Measurements from ENCODE around the gene ATRN.
"Not testable (repeated sequence)": the region's sequence is repeated elsewhere in the genome, so short reads cannot be mapped to it uniquely, and the experiment has no call there.

The ATRN gene

GRCh38 chr20:3521852-3522740 lies 51.3 kb downstream of the ATRN start:
- no peak for DNase-seq

DNA sequence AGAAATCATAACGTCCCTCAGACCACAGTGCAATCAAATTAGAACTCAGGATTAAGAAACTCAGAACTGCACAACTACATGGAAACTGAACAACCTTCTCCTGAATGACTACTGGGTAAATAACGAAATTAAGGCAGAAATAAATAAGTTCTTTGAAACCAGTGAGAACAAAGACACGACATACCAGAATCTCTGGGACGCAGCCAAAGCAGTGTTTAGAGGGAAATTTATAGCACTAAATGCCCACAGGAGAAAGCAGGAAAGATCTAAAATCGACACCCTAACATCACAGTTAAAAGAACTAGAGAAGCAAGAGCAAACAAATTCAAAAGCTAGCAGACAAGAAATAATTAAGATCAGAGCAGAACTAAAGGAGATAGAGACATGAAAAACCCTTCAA lies 53.9 kb downstream of the ATRN start:
- DNase-seq, result not testable (repeated sequence)

GRCh38 chr20:3532089-3532615 lies 61.3 kb downstream of the ATRN start:
- no peak for DNase-seq

DNA sequence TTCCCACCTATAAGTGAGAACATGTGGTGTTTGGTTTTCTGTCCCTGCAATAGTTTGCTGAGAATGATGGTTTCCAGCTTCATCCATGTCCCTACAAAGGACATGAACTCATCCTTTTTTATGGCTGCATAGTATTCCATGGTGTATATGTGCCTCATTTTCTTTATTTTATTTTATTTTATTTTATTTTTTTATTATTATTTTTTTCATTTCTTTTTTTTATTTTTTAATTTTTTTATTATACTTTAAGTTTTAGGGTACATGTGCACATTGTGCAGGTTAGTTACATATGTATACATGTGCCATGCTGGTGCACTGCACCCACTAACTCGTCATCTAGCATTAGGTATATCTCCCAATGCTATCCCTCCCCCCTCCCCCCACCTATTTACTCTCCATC lies 66.9 kb downstream of the ATRN start:
- not testable (repeated sequence) for DNase-seq

- DNase-seq, result no peak
Measured at GRCh38 chr20:3539311-3540107, 68.7 kb downstream of the ATRN start.

GRCh38 chr20:3541887-3542721 lies 71.3 kb downstream of the ATRN start:
- DNase-seq, result no peak

DNA sequence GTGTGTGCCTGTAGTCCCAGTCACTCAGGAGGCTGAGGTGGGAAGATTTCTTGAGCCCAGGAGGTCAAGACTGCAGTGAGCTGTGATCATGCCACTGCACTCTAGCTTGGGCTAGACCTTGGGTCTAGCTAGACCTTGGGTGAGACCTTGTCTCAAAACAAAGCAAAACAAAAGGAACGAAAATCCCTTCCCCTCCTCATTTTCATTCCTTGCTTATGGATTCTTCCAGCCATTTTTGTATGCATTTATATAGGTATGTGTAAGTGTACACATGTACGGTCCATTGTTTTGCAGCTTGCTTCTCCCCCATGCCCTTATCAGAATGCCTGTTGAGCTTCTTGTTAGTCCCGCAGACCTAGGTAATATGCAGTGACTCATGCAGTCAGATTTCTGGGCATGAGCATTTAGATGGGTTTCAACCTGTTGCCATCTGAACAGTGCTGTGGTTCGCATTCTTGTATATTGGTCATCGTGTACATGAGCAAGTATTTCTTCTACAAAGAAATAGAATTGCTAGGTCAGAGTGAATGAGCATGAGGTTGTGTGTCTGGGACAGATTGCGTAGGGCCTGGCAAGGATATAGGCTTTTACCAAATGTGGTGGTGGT lies 73.2 kb downstream of the ATRN start:
- DNase-seq, result no peak

- DNase-seq, result no peak
Measured at GRCh38 chr20:3545401-3545925, 74.6 kb downstream of the ATRN start.

DNA sequence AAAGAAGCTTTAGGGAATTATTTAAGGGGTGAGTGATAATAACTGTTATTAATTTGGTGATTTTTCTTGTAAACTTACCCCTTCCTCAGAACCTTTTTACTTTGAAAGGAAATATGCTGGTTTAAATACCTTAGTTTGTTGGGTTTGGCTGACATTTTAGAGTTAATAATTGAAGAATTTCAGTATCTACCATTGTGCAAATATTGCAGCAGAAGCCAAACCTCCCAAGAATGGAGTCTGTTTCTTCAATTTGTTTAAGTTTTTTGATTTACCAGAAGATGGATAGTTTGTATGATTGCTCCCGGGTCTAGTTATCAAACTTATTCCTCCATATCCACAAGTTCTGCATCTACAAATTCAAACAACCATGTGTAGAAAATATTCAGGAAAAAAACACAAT lies 77.1 kb downstream of the ATRN start:
- no peak for DNase-seq

GRCh38 chr20:3550837-3551236 lies 80.0 kb downstream of the ATRN start:
- DNase-seq, result no peak

GRCh38 chr20:3551681-3552434 lies 81.0 kb downstream of the ATRN start:
- no peak for DNase-seq

DNA sequence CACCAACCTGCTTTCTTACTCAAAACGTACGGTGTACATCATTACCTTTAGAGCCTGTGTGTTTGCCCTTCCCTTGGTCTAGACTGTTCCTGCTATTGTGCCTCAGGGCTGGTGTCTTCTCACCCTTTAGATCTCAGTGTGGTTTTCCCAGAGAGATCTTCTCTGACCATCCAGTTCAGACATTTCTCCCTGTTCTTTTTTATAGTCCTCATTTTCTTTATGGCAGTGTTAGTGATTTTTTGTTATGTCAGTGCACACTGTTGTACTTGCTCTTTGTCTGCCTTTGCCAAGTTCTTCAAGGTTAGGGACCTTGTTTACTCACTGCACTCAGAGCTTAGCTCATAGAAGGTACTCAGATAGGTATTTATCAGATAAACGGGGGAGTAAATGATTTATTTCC lies 82.8 kb downstream of the ATRN start:
- peak; percentile 24 for DNase-seq

GRCh38 chr20:3557237-3557785 lies 86.5 kb downstream of the ATRN start:
- DNase-seq, result no peak

DNA sequence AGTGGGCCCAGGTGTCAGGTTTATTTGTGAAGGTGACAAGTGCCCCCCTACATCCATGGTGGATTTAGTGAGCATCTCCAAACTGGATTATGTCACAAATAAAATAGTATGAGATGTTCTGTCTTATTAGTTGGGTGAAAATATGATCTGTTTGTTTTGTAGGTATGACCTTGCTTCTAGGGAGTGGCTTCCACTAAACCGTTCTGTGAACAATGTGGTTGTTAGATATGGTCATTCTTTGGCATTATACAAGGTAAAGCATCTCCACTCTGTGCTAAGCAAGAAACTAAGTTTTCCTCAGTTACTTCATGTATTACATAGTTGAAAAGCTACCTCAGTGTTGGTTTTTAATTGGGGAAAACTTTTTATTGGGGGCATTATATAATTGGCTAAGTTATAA lies 88.4 kb downstream of the ATRN start:
- no peak for DNase-seq

DNA sequence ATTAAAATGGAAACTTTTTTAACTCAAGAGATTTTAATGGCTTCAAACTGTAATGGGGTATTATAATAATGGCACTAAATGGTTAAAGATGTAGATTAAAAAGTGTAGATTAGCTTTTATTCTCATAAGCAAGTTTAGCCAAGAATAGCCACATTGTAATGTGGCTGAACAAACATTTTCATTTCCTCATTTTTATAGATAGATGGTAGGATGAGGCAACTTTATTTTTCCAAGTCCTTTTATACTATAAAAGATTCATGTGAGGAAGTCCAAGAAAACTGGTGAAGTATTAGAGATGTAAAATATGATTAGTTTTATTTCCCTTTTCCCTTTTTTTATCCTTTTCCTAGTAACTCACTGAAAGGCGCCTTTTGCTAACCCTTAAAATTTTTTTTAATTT lies 88.8 kb downstream of the ATRN start:
- no peak for DNase-seq

DNA sequence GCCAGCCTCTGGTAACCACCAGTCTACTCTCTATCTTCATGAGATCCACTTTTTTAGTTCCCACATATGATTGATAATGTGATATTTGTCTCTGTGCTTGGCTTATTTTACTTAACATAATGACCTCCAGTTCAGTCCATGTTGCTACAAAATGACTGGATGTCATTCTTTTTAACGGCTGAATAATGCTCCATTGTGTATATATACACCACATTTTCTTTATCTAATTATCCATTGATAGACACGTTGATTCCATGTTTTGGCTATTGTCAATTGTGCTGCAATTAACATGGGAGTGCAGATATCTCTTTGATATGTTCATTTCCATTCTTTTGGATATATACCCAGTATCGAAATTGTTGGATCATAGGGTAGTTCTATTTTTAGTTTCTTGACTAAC lies 89.3 kb downstream of the ATRN start:
- no peak for DNase-seq

- no peak for DNase-seq
Measured at GRCh38 chr20:3560578-3560977, 89.8 kb downstream of the ATRN start.

DNA sequence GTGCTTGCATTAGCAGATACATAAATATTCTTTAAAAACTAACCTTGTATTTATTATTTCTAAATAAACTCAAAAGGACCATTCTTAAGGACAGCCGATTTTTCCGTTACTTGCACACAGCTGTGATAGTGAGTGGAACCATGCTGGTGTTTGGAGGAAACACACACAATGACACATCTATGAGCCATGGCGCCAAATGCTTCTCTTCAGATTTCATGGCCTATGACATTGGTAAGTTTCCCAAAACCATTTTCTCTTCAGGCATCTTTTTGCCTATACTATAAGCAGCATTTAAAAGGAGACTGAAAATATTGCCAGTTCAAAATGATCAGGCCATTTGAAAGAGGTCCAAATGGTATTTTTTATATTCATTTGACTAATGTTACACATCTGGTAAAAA lies 92.3 kb downstream of the ATRN start:
- DNase-seq, result no peak

DNA sequence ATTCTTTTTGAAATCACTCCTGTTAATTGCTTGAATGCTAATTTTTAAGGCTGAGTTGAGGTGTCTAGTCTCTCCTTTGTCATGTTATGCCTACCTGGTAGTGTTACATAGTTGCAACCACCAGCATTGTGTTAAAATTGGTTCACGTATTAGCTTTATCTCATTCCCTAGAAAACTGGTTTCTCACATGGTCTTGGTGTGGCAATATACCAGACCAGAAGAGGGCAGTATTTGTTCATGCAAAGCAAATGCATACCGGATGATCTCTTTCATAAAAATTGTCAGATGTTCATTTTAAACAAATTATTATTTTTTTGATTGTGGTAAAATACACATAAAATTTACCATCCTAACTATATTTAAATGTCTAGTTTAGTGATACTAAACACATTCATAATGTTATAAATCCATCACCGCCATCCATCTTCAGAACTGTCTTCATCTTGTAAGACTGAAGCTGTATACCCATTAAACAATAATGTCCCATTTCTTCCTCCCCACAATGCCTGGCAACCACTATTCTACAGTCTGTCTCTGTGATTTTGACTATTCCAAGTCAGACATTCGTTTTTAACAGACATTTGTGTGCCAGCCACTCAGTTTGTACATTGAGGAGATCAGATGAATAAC lies 92.8 kb downstream of the ATRN start:
- DNase-seq, result peak; percentile 76

- no peak for DNase-seq
Measured at GRCh38 chr20:3565851-3566250, 95.0 kb downstream of the ATRN start.

DNA sequence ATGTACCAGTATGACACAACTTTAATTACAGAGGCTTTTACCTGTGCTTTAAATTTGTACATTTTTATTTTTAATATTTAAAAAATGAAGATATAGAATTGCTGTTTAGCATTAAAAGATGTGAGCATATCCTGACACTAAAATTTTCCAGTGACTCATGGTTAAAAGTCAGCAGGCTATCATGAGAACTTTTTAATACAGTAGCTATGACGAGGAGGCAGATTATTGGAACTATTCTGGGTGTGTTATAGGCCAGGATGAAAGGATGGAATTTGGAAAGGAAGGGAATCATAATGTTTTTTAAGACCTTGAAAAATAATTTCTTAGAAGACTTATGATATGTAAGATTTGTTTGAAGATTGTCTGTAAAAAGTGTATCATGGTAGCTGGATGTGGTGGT lies 101.3 kb downstream of the ATRN start:
- DNase-seq, result no peak

Measured in NCI-H510A treated with DMSO at 0.1 percent for 48 hours (cell line).